Spleen (tissue), 11 donors: ENCODE results near the gene HCAR1. TPM values are rescaled to one million over a fixed set of nuclear protein-coding genes. Genes with fewer than 3 reads are reported as not detected.

Experiments used
- polyA plus RNA-seq, 3 donors: library from polyadenylated mRNA; stranded (reverse); fragments of 200-250 nt; gene quantifications; one replicate each; pipeline ENCODE4 v1.2.1, GENCODE V29; 2013
- small RNA-seq, 4 donors: library from RNA; depleted of rRNA; stranded (forward); fragments of <200 nt; gene quantifications; one replicate each; pipeline ENCODE3, GENCODE V24; 2016
- total RNA-seq, 7 donors: library from RNA; depleted of rRNA in 3 of 7; stranded (reverse); fragments of >200 nt in 3 of 7; fragmentation: NEBNext Ultra II Directional in 4 of 7; extraction: Animal tissue kit (Norgen Biotek cat#: 25700) in 4 of 7; gene quantifications; one replicate each; pipeline versions ENCODE4 v1.1.0 to v1.2.1, GENCODE V29; 2016 to 2021
- donor health status: healthy with polysubstance abuse.
- donor health status: DM: no; HTN: no; CAD: no; lungs with moderate emphysema.
- donor health status: DM: no; HTN: no; CAD: no.
- donor health status: Bipolar disorder and iron deficiency.
- donor health status: healthy.
- donor health status: DM: no; HTN: no; CAD: no.
- donor health status: DM: yes; HTN: yes; CAD: no.

Gene HCAR1
- total and polyA plus RNA-seq, 10 donors: 0.26 to 10.8 (median 4.0) TPM

Small RNA genes within 50 kb of the gene (small RNA-seq; reads per million reads assigned to genes)
- gene AC026333.2: 0 reads per million in 4 donors
- gene RF00019: 0 reads per million in 4 donors

Other genes with a start within 250 kb of the HCAR1 start
- gene ZCCHC8, start 229.9 kb downstream of the HCAR1 start, total RNA-seq: 10 to 100 TPM; 28.2 to 37.1 (median 31.1) TPM
- gene ZCCHC8, start 229.9 kb downstream of the HCAR1 start, polyA plus RNA-seq: 10 to 100 TPM; 20.6 to 25.9 (median 24.5) TPM
- 100 to 1,000 TPM in 1 of 7 donors, 10 to 100 TPM in 6; 65.7 to 104 (median 88.1) TPM for gene RSRC2, start 203.9 kb downstream of the HCAR1 start, total RNA-seq
- gene RSRC2, start 203.9 kb downstream of the HCAR1 start, polyA plus RNA-seq: 10 to 100 TPM; 39.3 to 59.0 (median 51.8) TPM
- 10 to 100 TPM; 22.7 to 46.1 (median 29.9) TPM for gene KNTC1, start 203.6 kb downstream of the HCAR1 start, total RNA-seq
- 10 to 100 TPM; 13.4 to 25.3 (median 16.9) TPM for gene KNTC1, start 203.6 kb downstream of the HCAR1 start, polyA plus RNA-seq
- 10 to 100 TPM in 6 of 7 donors, 1 to 10 TPM in 1; 9.9 to 43.0 (median 20.7) TPM for gene HCAR2, start 27.5 kb downstream of the HCAR1 start, total RNA-seq
- gene HCAR2, start 27.5 kb downstream of the HCAR1 start, polyA plus RNA-seq: 1 to 10 TPM in 2 of 3 donors, under 1 TPM in 1; 0.53 to 1.8 (median 1.0) TPM
- 10 to 100 TPM; 12.1 to 92.8 (median 33.9) TPM for gene HCAR3, start 14.0 kb downstream of the HCAR1 start, total RNA-seq
- 1 to 10 TPM in 2 of 3 donors, under 1 TPM in 1; 0.36 to 2.5 (median 1.0) TPM for gene HCAR3, start 14.0 kb downstream of the HCAR1 start, polyA plus RNA-seq
- gene DENR, start 22.0 kb upstream of the HCAR1 start, total RNA-seq: 10 to 100 TPM; 29.0 to 41.7 (median 38.5) TPM
- 10 to 100 TPM; 26.6 to 36.0 (median 28.3) TPM for gene DENR, start 22.0 kb upstream of the HCAR1 start, polyA plus RNA-seq
- 1 to 10 TPM; 1.0 to 2.2 (median 1.6) TPM for gene CCDC62, start 43.7 kb upstream of the HCAR1 start, total RNA-seq
- gene CCDC62, start 43.7 kb upstream of the HCAR1 start, polyA plus RNA-seq: under 1 TPM; 0.52 to 0.54 (median 0.52) TPM
- 10 to 100 TPM; 40.3 to 65.2 (median 48.0) TPM for gene HIP1R, start 104.6 kb upstream of the HCAR1 start, total RNA-seq
- 10 to 100 TPM; 42.2 to 65.9 (median 65.1) TPM for gene HIP1R, start 104.6 kb upstream of the HCAR1 start, polyA plus RNA-seq
- gene VPS37B, start 165.3 kb upstream of the HCAR1 start, total RNA-seq: 10 to 100 TPM; 43.4 to 67.5 (median 54.2) TPM
- 10 to 100 TPM; 24.8 to 42.7 (median 29.6) TPM for gene VPS37B, start 165.3 kb upstream of the HCAR1 start, polyA plus RNA-seq
- 1 to 10 TPM; 4.1 to 6.2 (median 5.5) TPM for gene ABCB9, start 235.6 kb upstream of the HCAR1 start, total RNA-seq
- 1 to 10 TPM; 1.5 to 2.8 (median 1.7) TPM for gene ABCB9, start 235.6 kb upstream of the HCAR1 start, polyA plus RNA-seq
- gene OGFOD2, start 244.4 kb upstream of the HCAR1 start, total RNA-seq: 10 to 100 TPM in 6 of 7 donors, 1 to 10 TPM in 1; 9.5 to 24.7 (median 20.4) TPM
- gene OGFOD2, start 244.4 kb upstream of the HCAR1 start, polyA plus RNA-seq: 10 to 100 TPM; 18.5 to 32.3 (median 28.1) TPM
- 100 to 1,000 TPM; 150 to 202 (median 181) TPM for gene ARL6IP4, start 249.8 kb upstream of the HCAR1 start, total RNA-seq
- 100 to 1,000 TPM; 308 to 419 (median 377) TPM for gene ARL6IP4, start 249.8 kb upstream of the HCAR1 start, polyA plus RNA-seq